GM12891 (cell line): ENCODE results near the gene RNF130. TPM values are rescaled to one million over a fixed set of nuclear protein-coding genes. Genes with fewer than 3 reads are reported as not detected.

Experiments
- DNase-seq: peaks from one replicate; pipeline ENCODE4 v3.0.0; 2011; ENCODE audit warnings: low spot score; ENCODE audit not compliant: insufficient read length
- FAIRE-seq: peaks from 2 replicates; lab custom pipeline; 2011; peaks lifted over from hg19 to GRCh38; lab: Jason Lieb, UNC
- PAX5 ChIP-seq: IDR thresholded peaks from 2 replicates; pipeline ENCODE4 v1.6.1; 2011; ENCODE audit warnings: low read length, moderate library complexity, mild to moderate bottlenecking; ENCODE audit not compliant: insufficient read depth, severe bottlenecking
- POLR2A ChIP-seq: IDR thresholded peaks from 2 replicates; pipeline ENCODE4 v1.6.1; 2011; ENCODE audit warnings: low read depth, low read length, control low read depth
- POLR2AphosphoS5 ChIP-seq: IDR thresholded peaks from 2 replicates; pipeline ENCODE4 v1.6.1; 2011; ENCODE audit warnings: low read depth, low read length, control low read depth
- POU2F2 ChIP-seq: IDR thresholded peaks from 2 replicates; pipeline ENCODE4 v1.6.1; 2011; ENCODE audit warnings: low read depth, mild to moderate bottlenecking, control low read depth, low read length, moderate library complexity
- SPI1 ChIP-seq: IDR thresholded peaks from 2 replicates; pipeline ENCODE4 v1.6.1; 2011; ENCODE audit warnings: low read depth, low read length, control low read depth
- TAF1 ChIP-seq: IDR thresholded peaks from 2 replicates; pipeline ENCODE4 v1.6.1; 2011; ENCODE audit warnings: low read depth, low read length, control low read depth
- polyA plus RNA-seq: library from polyadenylated mRNA; unstranded; fragments of >200 nt; gene quantifications from one replicate; pipeline ENCODE4 v1.2.1, GENCODE V29; 2012; ENCODE audit warnings: low read depth, missing spikeins, inconsistent platforms; ENCODE audit not compliant: missing spikeins

The RNF130 gene, protein sequence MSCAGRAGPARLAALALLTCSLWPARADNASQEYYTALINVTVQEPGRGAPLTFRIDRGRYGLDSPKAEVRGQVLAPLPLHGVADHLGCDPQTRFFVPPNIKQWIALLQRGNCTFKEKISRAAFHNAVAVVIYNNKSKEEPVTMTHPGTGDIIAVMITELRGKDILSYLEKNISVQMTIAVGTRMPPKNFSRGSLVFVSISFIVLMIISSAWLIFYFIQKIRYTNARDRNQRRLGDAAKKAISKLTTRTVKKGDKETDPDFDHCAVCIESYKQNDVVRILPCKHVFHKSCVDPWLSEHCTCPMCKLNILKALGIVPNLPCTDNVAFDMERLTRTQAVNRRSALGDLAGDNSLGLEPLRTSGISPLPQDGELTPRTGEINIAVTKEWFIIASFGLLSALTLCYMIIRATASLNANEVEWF
- 0.28 TPM for polyA plus RNA-seq

GRCh38 chr5:180071531-180072255 is at the start of gene RNF130:
TSS of gene RNF130 (minus strand) at chr5:180071759. CDS start at chr5:180071702, 57 bp downstream.
- TF ChIP-seq POLR2AphosphoS5 (no peak), TAF1 (no peak)
- FAIRE-seq (no peak), DNase-seq (peak; percentile 54)

DNA sequence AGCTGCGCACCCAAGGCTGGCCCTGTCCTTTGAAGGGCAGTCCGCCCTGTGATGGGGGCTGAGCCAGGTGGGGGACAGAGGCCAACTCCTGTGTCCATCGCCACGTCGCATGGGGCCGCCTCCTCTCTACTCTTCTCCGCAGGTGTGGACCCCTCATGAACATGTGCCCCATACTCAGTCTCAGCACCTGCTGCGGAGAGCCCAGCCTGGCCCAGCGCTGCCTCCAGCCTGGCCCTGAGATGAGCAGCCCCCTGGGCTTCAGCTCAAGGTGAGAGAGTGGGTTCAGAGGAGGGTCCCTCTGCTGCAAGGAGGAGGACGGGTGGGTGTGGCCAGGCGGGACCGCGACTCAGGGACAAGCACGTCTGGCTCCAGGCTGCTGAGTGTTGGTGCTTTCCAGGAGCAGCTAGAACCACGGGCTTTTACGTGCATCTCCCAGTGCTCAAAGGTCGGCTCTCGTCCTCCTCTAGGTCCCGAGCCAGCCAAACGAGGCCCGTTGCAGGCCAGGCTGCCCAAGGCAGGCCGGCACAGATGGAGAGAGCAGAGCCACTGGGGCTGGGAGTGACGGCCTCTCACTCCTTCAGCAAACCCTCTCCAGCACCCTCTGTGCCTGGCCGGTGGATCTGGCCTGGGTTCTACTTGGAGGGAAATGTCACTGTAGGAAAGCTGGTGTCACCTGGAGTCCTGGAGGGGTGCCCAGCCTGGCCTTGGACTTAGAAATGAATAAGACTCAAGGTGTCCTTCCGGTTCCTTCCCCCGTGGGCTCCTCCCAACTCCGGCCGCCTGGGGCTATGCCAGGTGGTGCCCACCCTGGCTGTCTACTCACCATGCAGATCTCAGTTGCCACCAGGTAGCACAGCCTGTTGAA is 48.9 kb upstream of the RNF130 start:
- FAIRE-seq: no peak
- TF ChIP-seq TAF1: no peak
- no peak for TF ChIP-seq PAX5
- TF ChIP-seq POU2F2: no peak
- no peak for TF ChIP-seq POLR2AphosphoS5
- TF ChIP-seq POLR2A: no peak
- no peak for TF ChIP-seq SPI1
- no peak for DNase-seq

GRCh38 chr5:180119903-180120236 is 48.3 kb upstream of the RNF130 start:
- TF ChIP-seq POLR2A (no peak), POU2F2 (no peak)
- DNase-seq (no peak), FAIRE-seq (no peak)

- TF ChIP-seq TAF1 (no peak), SPI1 (no peak), POU2F2 (no peak), POLR2AphosphoS5 (no peak), PAX5 (no peak), POLR2A (no peak)
- FAIRE-seq (no peak), DNase-seq (no peak)
Observed at GRCh38 chr5:180119031-180119902, 47.7 kb upstream of the RNF130 start.

GRCh38 chr5:180118391-180118791 is 46.8 kb upstream of the RNF130 start:
- no peak for FAIRE-seq
- no peak for TF ChIP-seq PAX5
- TF ChIP-seq TAF1: no peak
- no peak for TF ChIP-seq POLR2A
- TF ChIP-seq POU2F2: no peak
- no peak for TF ChIP-seq POLR2AphosphoS5
- TF ChIP-seq SPI1: no peak

GRCh38 chr5:180117000-180117725 is 45.6 kb upstream of the RNF130 start:
- TF ChIP-seq SPI1 (no peak), PAX5 (no peak), TAF1 (no peak), POLR2A (no peak), POU2F2 (no peak), POLR2AphosphoS5 (no peak)
- DNase-seq: no peak
- no peak for FAIRE-seq

More at GRCh38 chr5:180118391-180118791, 46.8 kb upstream of the RNF130 start:
- DNase-seq: no peak

GRCh38 chr5:180116077-180116999 is 44.8 kb upstream of the RNF130 start:
- FAIRE-seq: no peak
- TF ChIP-seq PAX5 (no peak), SPI1 (no peak), TAF1 (no peak), POLR2AphosphoS5 (no peak), POU2F2 (no peak), POLR2A (no peak)
- no peak for DNase-seq
